PC-9 (cell line): ENCODE data around the gene TAB3. TPM values are rescaled to one million over a fixed set of nuclear protein-coding genes. Genes with fewer than 3 reads are reported as not detected.

Experiments used
- BruUV-seq: library from RNA; stranded (reverse); fragments of 400-500 nt; replicated peaks from 2 replicates; lab custom pipeline; 2021; lab: Mats Ljungman, UMichigan
- CTCF ChIA-PET: fragments of 300-600 bp; sonication (Branson Sonifier 250); formaldehyde crosslinking; loops from one replicate; lab custom pipeline; 2022; ENCODE audit warnings: antibody characterized with exemption; lab: Charles Lee
- POLR2A ChIA-PET: fragments of 300-600 bp; sonication (Branson Sonifier 250); formaldehyde crosslinking; loops from one replicate; lab custom pipeline; 2022; ENCODE audit warnings: antibody characterized with exemption; ENCODE audit not compliant: unreplicated experiment; lab: Charles Lee
- DNase-seq, 2 experiments: peaks; one replicate each; pipeline versions ENCODE4 v3.0.0 to v3.0.0-alpha.2; 2015 to 2022; ENCODE audit warnings: mixed read lengths in 1 of 2
- H2AFZ ChIP-seq: fragments of 200-600 bp; sonication (generic); 2 replicates; pipeline ENCODE4 v1.8.1; 2017; ENCODE audit warnings: antibody characterized with exemption
- H3F3A ChIP-seq: fragments of 200-600 bp; sonication (generic); 2 replicates; pipeline ENCODE4 v1.8.1; 2017; ENCODE audit warnings: antibody characterized with exemption, mild to moderate bottlenecking, low read depth; ENCODE audit not compliant: insufficient read depth
- H3K27ac ChIP-seq: fragments of 200-600 bp; sonication (generic); 2 replicates; pipeline ENCODE4 v1.6.1; 2016; ENCODE audit warnings: mixed run types
- H3K27me3 ChIP-seq: fragments of 200-600 bp; sonication (generic); 2 replicates; pipeline ENCODE4 v1.6.1; 2016; ENCODE audit warnings: low read depth, mixed run types; ENCODE audit not compliant: insufficient read depth
- H3K36me3 ChIP-seq: fragments of 200-600 bp; sonication (generic); 2 replicates; pipeline ENCODE4 v1.6.1; 2016; ENCODE audit warnings: low read depth, mixed run types
- H3K4me1 ChIP-seq: fragments of 200-600 bp; sonication (generic); replicated peaks from 2 replicates; pipeline ENCODE4 v1.6.1; 2016; ENCODE audit warnings: mixed run types; ENCODE audit not compliant: insufficient read depth
- H3K4me2 ChIP-seq: fragments of 200-600 bp; sonication (generic); 2 replicates; pipeline ENCODE4 v1.6.1; 2017; ENCODE audit warnings: mixed run types
- H3K4me3 ChIP-seq: fragments of 200-600 bp; sonication (generic); 2 replicates; pipeline ENCODE4 v1.6.1; 2016; ENCODE audit warnings: mixed run types
- H3K79me2 ChIP-seq: fragments of 200-600 bp; sonication (generic); 2 replicates; pipeline ENCODE4 v1.6.1; 2017; ENCODE audit warnings: low read depth, mixed run types
- H3K9me2 ChIP-seq: fragments of 200-600 bp; sonication (generic); 2 replicates; pipeline ENCODE4 v1.8.1; 2017; ENCODE audit warnings: mild to moderate bottlenecking; ENCODE audit not compliant: insufficient read depth
- H3K9me3 ChIP-seq: fragments of 200-600 bp; sonication (generic); 2 replicates; pipeline ENCODE4 v1.8.1; 2016; ENCODE audit warnings: low read depth; ENCODE audit not compliant: insufficient read depth
- H4K20me1 ChIP-seq: fragments of 200-600 bp; sonication (generic); 2 replicates; pipeline ENCODE4 v1.8.1; 2017; ENCODE audit not compliant: insufficient read depth
- CTCF ChIP-seq: fragments of 200-600 bp; sonication (generic); conservative IDR thresholded peaks from 2 replicates; pipeline ENCODE4 v1.6.1; 2017; ENCODE audit warnings: mixed run types, antibody characterized with exemption, mild to moderate bottlenecking, moderate library complexity
- EZH2 ChIP-seq: fragments of 200-600 bp; sonication (generic); IDR thresholded peaks from 2 replicates; pipeline ENCODE4 v1.8.0; 2017; ENCODE audit warnings: antibody characterized with exemption, low read depth
- intact Hi-C: fragments of 100-400 bp; cut with micrococcal nuclease; formaldehyde crosslinking; loops from one replicate; pipeline ENCODE4 v1.10.0; 2022; ENCODE audit not compliant: unreplicated experiment
- total RNA-seq: library from RNA; stranded (reverse); gene quantifications from 2 replicates; pipeline ENCODE4 v1.2.3, GENCODE V29; 2021

TAB3 gene
- total RNA-seq, 1 experiment from 2014 or later: 50.8 TPM

DNA sequence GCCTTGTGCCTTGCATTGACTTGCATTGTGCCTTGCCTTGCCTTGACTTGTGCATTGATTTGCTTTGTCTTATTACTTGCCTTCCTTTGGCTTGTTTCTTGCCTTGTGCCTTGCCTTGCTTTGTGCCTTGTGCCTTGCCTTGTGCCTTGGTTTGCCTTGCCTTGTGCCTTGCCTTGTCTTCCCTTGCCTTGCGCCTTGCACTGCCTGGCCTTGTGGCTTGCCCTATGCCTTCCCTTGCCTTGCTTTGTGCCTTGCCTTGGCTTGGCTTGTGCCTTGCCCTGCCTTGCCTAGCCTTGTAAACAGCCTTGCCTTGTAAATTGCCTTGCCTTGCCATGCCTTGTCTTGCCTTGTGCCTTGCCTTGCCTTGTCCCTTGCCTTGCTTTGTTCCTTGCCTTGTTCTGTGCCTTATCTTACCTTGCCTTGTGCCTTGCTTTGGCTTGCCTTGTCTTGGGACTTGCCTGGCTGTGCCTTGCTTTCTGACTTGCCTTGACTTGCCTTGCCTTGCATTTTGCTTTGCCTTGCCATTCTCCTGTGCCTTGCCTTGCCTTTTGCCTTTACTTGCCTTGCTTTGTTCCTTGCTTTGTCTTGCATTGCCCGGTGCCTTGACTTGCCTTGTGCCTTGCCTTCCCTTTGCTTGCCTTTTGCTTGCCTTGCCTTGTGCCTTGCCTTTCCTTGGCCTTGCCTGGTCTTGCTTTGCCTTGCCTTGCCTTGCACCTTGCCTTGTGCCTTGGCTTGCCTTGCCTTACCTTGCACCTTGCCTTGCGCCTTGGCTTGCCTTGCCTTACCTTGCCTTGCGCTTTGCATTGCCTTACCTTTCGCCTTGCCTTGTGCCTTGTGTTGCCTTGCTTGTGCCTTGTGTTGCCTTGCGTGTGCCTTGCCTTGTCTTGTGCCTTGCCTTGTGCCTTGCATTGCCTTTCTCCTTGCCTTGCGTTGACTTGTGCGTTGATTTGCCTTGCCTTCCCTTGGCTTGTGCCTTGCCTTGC lies 97.5 kb downstream of the TAB3 start:
- no TSS peak for BruUV-seq
- Histone ChIP-seq H3K79me2 (no peaks in the 10 kb centered on the region), H3K4me1 (no peaks in the 10 kb centered on the region), H2AFZ (no peak overlapping the region), H3K27me3 (no peaks in the 10 kb centered on the region), H3K27ac (no peak overlapping the region), H3K9me2 (no peaks in the 10 kb centered on the region), H3K36me3 (no peaks in the 10 kb centered on the region), H3K4me2 (no peak overlapping the region), H3K9me3 (no peaks in the 10 kb centered on the region), H4K20me1 (no peaks in the 10 kb centered on the region), H3F3A (no peaks in the 10 kb centered on the region), H3K4me3 (no peak overlapping the region)
- TF ChIP-seq CTCF: no peak
- TF ChIP-seq EZH2: no peak
- DNase-seq: no peak
- ChIA-PET POLR2A (no interaction called here), CTCF (no interaction called here)
- intact Hi-C loops: no loop called here

DNA sequence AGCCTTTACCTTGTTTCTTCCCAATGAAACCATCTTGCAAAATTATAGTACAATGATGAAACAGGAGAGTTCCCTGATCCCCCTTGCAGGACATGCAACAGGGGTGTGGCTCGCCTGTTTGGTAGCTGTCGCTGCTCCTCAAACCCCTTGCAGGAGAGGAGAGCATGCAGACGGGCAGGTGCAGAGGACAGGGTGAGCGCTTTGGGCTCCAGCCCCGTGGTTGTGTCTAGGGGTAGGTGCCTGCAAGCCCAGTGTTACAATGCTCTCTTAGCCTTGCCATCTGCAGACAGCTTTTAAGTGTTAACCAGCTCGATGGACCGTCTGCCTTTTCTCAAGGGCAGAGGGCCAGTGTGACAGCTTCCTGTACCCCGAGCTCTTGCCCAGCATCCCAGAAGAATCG lies 102.0 kb downstream of the TAB3 start:
- Histone ChIP-seq H3K4me1 (no peaks in the 10 kb centered on the region), H3K4me2 (no peak overlapping the region), H3K27me3 (no peaks in the 10 kb centered on the region), H4K20me1 (no peaks in the 10 kb centered on the region), H3K9me2 (no peaks in the 10 kb centered on the region), H3K9me3 (no peaks in the 10 kb centered on the region), H3K36me3 (no peaks in the 10 kb centered on the region), H3K79me2 (no peaks in the 10 kb centered on the region), H3K4me3 (no peak overlapping the region), H3K27ac (no peak overlapping the region), H2AFZ (no peak overlapping the region), H3F3A (no peaks in the 10 kb centered on the region)
- intact Hi-C loops: no loop called here
- no peak for DNase-seq
- CTCF ChIA-PET: no interaction called here
- POLR2A ChIA-PET: no interaction called here
- no TSS peak for BruUV-seq
- no peak for TF ChIP-seq EZH2
- no peak for TF ChIP-seq CTCF

GRCh38 chrX:30786374-30786773 lies 102.7 kb downstream of the TAB3 start:
- no peaks in the 10 kb centered on the region for H4K20me1 ChIP-seq
- H3K27me3 ChIP-seq: no peaks in the 10 kb centered on the region
- H3K27ac ChIP-seq: no peak overlapping the region
- no peaks in the 10 kb centered on the region for H3K79me2 ChIP-seq
- H2AFZ ChIP-seq: no peak overlapping the region
- no peaks in the 10 kb centered on the region for H3K9me2 ChIP-seq
- CTCF ChIA-PET: no interaction called here
- TF ChIP-seq CTCF: no peak
- no peak for TF ChIP-seq EZH2
- no peak overlapping the region for H3K4me3 ChIP-seq
- no peaks in the 10 kb centered on the region for H3K36me3 ChIP-seq
- BruUV-seq: no TSS peak
- no peaks in the 10 kb centered on the region for H3F3A ChIP-seq
- H3K9me3 ChIP-seq: no peaks in the 10 kb centered on the region
- DNase-seq: no peak
- H3K4me2 ChIP-seq: no peak overlapping the region
- POLR2A ChIA-PET: no interaction called here
- intact Hi-C loops: no loop called here
- H3K4me1 ChIP-seq: no peaks in the 10 kb centered on the region
